Endothelial cell (in vitro differentiated cells): ENCODE measurements around the gene POLA2. TPM values are rescaled to one million over a fixed set of nuclear protein-coding genes. Genes with fewer than 3 reads are reported as not detected.
A peak's percentile ranks its signal among the peaks of the same experiment; 100 is the strongest.

ENCODE experiments used
- DNase-seq: peaks from one replicate; pipeline ENCODE4 v3.0.0; 2021; ENCODE audit warnings: low spot score
- H3K27ac Mint-ChIP-seq: one replicate; pipeline ENCODE4 v1.8.0; 2021; ENCODE audit warnings: mixed read lengths, inconsistent platforms; ENCODE audit not compliant: unreplicated experiment
- H3K27me3 Mint-ChIP-seq: one replicate; pipeline ENCODE4 v1.8.0; 2021; ENCODE audit warnings: mild to moderate bottlenecking, moderate library complexity, mixed read lengths, inconsistent platforms; ENCODE audit not compliant: unreplicated experiment
- H3K36me3 Mint-ChIP-seq: one replicate; pipeline ENCODE4 v1.8.0; 2021; ENCODE audit warnings: mild to moderate bottlenecking, low read depth, mixed read lengths, inconsistent platforms; ENCODE audit not compliant: unreplicated experiment
- H3K4me1 Mint-ChIP-seq: one replicate; pipeline ENCODE4 v1.8.0; 2021; ENCODE audit warnings: mild to moderate bottlenecking, mixed read lengths, inconsistent platforms; ENCODE audit not compliant: unreplicated experiment
- H3K4me3 Mint-ChIP-seq: one replicate; pipeline ENCODE4 v1.8.0; 2021; ENCODE audit warnings: mild to moderate bottlenecking, mixed read lengths, inconsistent platforms; ENCODE audit not compliant: unreplicated experiment
- H3K9me3 Mint-ChIP-seq: one replicate; pipeline ENCODE4 v1.8.0; 2021; ENCODE audit warnings: mixed read lengths, inconsistent platforms; ENCODE audit not compliant: unreplicated experiment
- total RNA-seq: library from RNA; stranded (reverse); fragmentation: NEBNext Ultra II Directional; extraction: Animal tissue kit (Norgen Biotek cat#: 25700); gene quantifications from one replicate; pipeline ENCODE4 v1.2.1, GENCODE V29; 2021; ENCODE audit not compliant: unreplicated experiment
- TF ChIP-seq, protein P1 (sequence below): fragments of 200-600 bp; sonication (generic); IDR thresholded peaks from one replicate; pipeline ENCODE4 v1.5.0; 2021; ENCODE audit warnings: antibody characterized with exemption; ENCODE audit not compliant: unreplicated experiment

The POLA2 gene
- total RNA-seq, 1 donor from 2014 or later, result 17.9 TPM

- no peak for DNase-seq
- TF ChIP-seq, protein P1, sequence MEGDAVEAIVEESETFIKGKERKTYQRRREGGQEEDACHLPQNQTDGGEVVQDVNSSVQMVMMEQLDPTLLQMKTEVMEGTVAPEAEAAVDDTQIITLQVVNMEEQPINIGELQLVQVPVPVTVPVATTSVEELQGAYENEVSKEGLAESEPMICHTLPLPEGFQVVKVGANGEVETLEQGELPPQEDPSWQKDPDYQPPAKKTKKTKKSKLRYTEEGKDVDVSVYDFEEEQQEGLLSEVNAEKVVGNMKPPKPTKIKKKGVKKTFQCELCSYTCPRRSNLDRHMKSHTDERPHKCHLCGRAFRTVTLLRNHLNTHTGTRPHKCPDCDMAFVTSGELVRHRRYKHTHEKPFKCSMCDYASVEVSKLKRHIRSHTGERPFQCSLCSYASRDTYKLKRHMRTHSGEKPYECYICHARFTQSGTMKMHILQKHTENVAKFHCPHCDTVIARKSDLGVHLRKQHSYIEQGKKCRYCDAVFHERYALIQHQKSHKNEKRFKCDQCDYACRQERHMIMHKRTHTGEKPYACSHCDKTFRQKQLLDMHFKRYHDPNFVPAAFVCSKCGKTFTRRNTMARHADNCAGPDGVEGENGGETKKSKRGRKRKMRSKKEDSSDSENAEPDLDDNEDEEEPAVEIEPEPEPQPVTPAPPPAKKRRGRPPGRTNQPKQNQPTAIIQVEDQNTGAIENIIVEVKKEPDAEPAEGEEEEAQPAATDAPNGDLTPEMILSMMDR, result no peak
- Mint-ChIP-seq H3K27me3 (peaks cover 6% of the 10 kb centered on the region), H3K36me3 (peaks cover 32% of the 10 kb centered on the region), H3K27ac (peak overlapping the region; percentile 32), H3K9me3 (no peaks in the 10 kb centered on the region), H3K4me3 (no peak overlapping the region), H3K4me1 (peaks cover 22% of the 10 kb centered on the region)
Observed at GRCh38 chr11:65338676-65339075, 76.9 kb downstream of the POLA2 start.

DNA sequence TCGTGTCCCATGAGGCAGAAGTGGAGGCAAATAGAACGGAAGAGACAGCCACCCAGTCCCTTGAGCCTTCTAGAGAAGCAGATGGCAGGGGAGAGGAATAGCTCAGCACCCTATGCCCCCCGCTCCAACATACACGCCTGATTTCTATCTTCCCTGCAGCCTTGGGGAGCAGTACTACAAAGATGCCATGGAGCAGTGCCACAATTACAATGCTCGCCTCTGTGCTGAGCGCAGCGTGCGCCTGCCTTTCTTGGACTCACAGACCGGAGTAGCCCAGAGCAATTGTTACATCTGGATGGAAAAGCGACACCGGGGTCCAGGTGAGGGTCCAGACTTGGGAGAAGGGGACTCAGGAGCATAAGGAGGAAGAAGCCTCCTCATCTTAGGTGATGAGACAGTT is 78.5 kb downstream of the POLA2 start:
- H3K4me1 Mint-ChIP-seq, result peaks cover 12% of the 10 kb centered on the region
- DNase-seq, result no peak
- H3K36me3 Mint-ChIP-seq, result peaks cover 36% of the 10 kb centered on the region
- H3K27me3 Mint-ChIP-seq, result peaks cover 4% of the 10 kb centered on the region
- H3K4me3 Mint-ChIP-seq, result peak overlapping the region; percentile 21
- TF ChIP-seq, protein P1, result no peak
- H3K9me3 Mint-ChIP-seq, result no peaks in the 10 kb centered on the region
- no peak overlapping the region for H3K27ac Mint-ChIP-seq

GRCh38 chr11:65341856-65342255 is 80.1 kb downstream of the POLA2 start:
- peaks cover 46% of the 10 kb centered on the region for H3K36me3 Mint-ChIP-seq
- DNase-seq, result no peak
- peaks cover 8% of the 10 kb centered on the region for H3K4me1 Mint-ChIP-seq
- no peak overlapping the region for H3K4me3 Mint-ChIP-seq
- H3K27me3 Mint-ChIP-seq, result peaks cover 6% of the 10 kb centered on the region
- TF ChIP-seq, protein P1, result no peak
- H3K9me3 Mint-ChIP-seq, result no peaks in the 10 kb centered on the region
- H3K27ac Mint-ChIP-seq, result no peak overlapping the region

Other genes with a start within 250 kb of the POLA2 start
- 66.4 TPM for gene ARL2, start 247.8 kb upstream of the POLA2 start, total RNA-seq
- gene SNX15, start 234.5 kb upstream of the POLA2 start, total RNA-seq, result 19.4 TPM
- 4.8 TPM for gene SAC3D1, start 220.8 kb upstream of the POLA2 start, total RNA-seq
- gene NAALADL1, start 203.4 kb upstream of the POLA2 start, total RNA-seq, result not detected
- gene CDCA5, start 177.9 kb upstream of the POLA2 start, total RNA-seq, result 14.8 TPM
- gene ZFPL1, start 177.7 kb upstream of the POLA2 start, total RNA-seq, result 25.9 TPM
- gene VPS51, start 165.7 kb upstream of the POLA2 start, total RNA-seq, result 161 TPM
- 35.6 TPM for gene TM7SF2, start 150.1 kb upstream of the POLA2 start, total RNA-seq
- 6.0 TPM for gene ZNHIT2, start 144.3 kb upstream of the POLA2 start, total RNA-seq
- 998 TPM for gene FAU, start 139.8 kb upstream of the POLA2 start, total RNA-seq
- gene MRPL49, start 139.6 kb upstream of the POLA2 start, total RNA-seq, result 40.2 TPM
- 32.2 TPM for gene SYVN1, start 127.4 kb upstream of the POLA2 start, total RNA-seq
- not detected for gene SPDYC, start 91.7 kb upstream of the POLA2 start, total RNA-seq
- 148 TPM for gene CAPN1, start 80.0 kb upstream of the POLA2 start, total RNA-seq
- 37.7 TPM for gene CDC42EP2, start 52.9 kb downstream of the POLA2 start, total RNA-seq
- 77.6 TPM for gene DPF2, start 71.9 kb downstream of the POLA2 start, total RNA-seq
- 0.44 TPM for gene TIGD3, start 92.8 kb downstream of the POLA2 start, total RNA-seq
- 3.3 TPM for gene SLC25A45, start 120.7 kb downstream of the POLA2 start, total RNA-seq
- gene FRMD8, start 124.7 kb downstream of the POLA2 start, total RNA-seq, result 76.0 TPM
- 43.4 TPM for gene NEAT1, start 160.8 kb downstream of the POLA2 start, total RNA-seq
- 4,747 TPM for gene MALAT1, start 237.1 kb downstream of the POLA2 start, total RNA-seq